Stimulated activated CD4-positive, alpha-beta T cell treated with anti-CD3 and anti-CD28 coated beads, Interleukin-2, amount 100 ng/mL, for 48 hours (primary cell): ENCODE measurements around the gene HDGFL2.

Source experiments
- DNase-seq, 2 donors: peaks; one replicate each; pipeline ENCODE4 v3.0.0-alpha.2; 2020

The HDGFL2 gene

DNA sequence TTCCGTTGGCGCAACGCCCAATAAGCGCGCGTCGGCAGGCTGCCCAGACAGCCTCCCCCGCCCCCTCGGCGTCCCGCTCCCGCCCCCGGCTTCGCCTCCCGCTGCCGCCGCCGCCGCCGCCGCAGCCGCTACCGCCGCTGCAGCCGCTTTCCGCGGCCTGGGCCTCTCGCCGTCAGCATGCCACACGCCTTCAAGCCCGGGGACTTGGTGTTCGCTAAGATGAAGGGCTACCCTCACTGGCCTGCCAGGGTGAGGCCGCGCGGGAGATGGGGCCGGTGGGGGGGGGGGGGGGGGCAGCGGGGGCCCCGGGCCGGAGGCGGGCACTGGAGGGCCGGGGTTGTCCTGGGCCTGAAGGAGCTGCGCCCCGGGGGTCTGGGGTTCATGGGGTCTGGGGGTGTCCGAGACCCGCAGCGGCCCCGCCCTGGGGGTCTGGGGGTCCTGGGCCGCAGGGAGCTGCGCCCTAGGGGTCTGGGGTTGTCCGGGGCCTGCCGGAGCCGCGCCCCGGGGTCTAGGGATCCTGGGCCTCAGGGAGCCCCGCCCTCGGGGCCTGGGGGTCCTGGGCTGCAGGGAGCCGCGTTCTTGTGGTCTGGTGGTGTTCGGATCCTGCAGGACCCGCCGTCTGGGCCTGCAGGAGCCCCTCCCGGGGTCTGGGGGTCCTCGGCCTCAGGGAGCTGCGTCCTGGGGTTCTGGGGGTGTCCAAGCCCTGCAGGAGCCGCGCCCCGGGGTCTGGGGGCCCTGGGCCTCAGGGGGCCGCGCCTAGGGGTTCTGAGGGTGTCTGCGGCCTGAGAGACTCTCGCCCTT lies at the start of gene HDGFL2:
TSS of gene HDGFL2 (plus strand) at position 124 of the 801 bp plus-strand sequence. CDS start at position 178, 54 bp downstream.
- DNase-seq = no peak

DNA sequence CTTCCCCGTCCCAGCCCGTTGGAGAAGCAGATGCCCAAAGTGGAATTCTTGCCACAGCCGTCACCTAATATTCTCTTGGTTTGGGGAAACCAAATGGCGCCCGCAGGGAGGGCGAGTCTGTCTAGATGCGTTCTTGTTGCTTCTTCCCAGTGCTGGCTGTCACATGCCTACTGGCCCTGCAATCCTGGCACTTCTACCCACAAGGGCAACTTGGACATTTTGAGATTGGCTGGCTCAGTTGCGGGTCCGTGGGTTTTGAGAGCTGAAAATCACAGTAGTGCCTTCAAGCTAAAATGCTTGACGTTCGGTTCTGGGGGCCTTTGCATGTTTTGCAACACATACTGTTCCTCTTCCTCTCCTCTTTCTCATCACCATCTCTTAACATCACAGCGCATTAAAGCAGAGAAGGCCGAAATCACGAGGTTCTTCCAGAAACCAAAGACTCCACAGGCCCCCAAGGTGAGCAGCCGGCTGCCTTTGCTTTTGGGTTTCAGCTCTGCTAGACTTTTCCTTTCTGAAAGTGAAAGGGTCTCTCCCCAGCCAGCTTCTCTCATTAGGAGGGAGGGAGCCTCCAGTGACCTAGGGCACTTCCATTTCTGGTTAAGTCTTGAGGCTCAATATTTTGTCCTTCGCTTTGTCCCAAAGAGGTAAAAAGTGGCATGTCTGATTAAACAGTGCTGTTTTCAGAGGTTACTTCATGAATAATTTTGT lies 48.5 kb upstream of the HDGFL2 start:
- DNase-seq = no peak

DNA sequence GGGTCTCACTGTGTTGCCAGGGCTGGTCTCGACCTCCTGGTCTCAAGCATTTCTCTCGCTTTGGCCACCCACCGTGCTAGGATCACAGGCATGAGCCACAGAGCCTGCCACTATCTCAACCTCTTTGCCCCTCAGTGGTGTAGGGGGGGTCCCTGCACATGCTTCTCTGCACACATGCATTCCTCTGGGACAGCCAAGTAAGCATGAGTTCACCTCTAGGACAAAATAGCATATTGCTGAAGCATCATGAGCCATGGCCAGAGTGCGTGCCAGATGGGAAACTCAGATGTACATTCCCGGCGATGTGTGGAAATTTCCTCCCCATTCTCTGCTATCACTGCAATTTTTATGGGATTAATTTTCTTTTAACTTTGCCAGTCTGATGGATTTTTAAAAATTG lies 46.6 kb upstream of the HDGFL2 start:
- DNase-seq = no peak

GRCh38 chr19:4428326-4428975 lies 43.6 kb upstream of the HDGFL2 start:
- DNase-seq = no peak

DNA sequence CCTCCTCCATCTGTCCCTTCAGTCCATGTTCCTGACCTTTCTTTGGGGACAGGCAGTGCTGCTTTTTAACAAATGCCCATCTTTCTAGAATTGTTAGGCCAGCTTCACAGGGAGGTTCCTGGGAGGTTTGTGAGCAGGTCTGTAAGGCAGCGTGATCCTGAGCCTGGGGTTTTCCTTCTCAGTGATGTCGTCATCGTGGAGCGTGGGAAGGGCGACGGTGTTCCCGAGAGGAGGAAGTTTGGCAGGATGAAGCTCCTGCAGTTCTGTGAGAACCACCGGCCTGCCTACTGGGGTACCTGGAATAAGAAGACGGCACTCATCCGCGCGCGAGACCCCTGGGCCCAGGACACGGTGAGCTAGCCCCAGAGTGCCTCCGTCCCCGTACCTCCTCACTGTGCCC lies 42.8 kb upstream of the HDGFL2 start:
- no peak for DNase-seq

DNA sequence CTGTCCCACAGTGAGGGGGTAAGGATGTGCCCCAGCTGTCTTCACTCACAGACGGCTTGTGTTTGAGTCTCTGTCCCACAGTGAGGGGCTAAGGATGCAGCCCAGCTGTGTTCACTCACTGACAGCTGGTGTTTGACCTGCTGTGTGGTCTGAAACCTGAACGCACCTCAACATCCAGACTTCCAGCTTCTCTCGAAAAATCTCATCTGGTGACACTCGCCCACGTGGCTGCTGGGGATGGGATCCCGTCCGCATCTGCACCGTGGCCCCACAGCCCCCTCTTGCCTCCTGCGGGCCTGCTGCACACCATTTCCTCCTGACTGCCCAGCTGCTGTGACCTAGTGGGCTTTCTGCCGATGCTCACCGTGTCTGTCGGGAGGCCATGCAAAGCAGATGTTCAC lies 42.3 kb upstream of the HDGFL2 start:
- no peak for DNase-seq

DNA sequence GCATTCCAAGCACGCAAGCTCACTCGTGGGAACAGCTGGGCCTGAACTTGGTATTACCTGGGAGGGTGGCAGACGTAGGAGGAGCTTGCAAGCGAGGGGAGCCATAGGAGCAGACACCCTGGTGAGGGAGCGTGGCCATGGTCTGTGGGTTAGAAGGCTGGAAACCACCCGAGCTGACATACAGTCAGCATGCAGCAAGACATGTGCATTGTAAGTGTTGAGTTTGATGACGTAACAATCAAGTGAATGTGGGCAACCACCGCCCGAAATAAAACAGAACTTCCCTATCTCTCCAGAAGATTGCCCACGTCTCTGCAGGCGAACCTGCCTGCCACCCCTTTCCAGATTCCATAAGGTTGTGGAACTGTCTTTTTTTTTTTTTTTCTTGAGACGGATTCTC lies 41.3 kb upstream of the HDGFL2 start:
- no peak for DNase-seq

DNA sequence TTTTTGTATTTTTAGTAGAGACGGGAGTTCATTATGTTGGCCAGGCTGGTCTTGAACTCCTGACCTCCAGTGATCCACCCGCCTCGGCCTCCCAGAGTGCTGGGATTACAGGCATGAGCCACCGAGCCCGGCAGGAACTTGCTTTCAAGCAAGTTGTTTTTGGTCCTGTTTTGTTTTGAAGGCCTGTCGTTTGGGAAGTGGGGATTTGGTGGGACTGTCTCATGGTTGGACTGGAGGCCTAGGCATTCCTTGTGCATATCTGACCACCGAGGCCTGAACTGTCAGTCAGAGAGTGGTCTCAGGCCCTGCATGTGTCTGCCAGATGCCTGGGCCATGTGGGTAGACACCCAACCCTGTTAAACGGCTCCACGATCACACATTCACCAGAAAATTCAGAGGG lies 40.8 kb upstream of the HDGFL2 start:
- DNase-seq = no peak

DNA sequence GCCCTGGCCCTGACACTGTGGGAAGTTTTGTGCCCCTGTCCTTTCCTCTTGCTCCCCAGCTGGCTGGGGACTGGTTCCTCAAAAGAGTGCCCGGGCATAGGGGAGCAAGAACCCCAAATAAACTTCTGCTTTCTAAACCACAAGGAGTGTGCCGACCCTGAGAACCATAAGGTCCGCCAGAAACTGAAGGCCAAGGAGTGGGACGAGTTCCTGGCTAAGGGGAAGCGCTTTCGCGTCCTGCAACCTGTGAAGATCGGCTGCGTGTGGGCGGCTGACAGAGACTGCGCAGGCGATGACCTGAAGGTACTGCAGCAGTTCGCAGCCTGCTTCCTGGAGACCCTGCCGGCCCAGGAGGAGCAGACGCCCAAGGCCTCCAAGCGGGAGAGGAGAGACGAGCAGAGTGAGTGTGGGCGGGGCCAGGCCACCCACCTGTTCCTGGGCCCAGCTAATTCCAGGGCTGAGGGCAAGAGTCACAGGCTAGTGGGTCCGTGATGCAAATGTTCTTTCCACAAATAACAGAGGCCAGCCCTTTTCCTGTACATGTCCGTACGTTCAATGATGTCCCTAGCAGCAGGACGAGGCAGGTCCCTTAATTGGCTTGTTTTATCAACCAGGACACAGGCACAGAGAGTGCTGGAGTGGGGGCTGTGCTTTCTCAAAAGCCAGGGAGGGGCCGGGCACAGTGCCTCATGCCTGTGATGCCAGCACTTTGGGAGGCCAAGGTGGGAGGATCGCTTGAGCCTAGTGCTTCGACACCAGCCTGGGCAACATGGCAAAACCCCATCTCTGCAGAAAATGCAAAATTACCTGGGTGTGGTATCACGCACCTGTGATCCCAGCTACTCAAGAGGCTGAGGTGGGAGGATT lies 40.1 kb upstream of the HDGFL2 start:
- no peak for DNase-seq

DNA sequence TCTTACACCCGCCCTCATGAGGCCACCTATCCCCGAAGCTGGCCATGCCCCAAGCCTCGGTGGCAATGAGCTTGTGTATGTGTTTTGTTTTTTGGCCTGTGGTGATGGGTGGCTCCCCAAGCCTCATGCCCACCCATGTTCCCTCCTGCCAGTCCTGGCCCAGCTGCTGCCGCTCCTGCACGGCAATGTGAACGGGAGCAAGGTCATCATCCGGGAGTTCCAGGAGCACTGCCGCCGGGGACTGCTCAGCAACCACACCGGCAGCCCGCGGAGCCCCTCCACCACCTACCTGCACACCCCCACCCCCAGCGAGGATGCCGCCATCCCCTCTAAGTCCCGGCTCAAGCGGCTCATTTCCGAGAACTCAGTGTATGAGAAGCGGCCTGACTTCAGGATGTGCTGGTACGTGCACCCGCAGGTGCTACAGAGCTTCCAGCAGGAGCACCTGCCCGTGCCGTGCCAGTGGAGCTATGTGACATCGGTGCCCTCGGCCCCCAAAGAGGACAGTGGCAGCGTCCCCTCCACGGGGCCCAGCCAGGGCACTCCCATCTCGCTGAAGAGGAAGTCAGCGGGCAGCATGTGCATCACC lies 39.1 kb upstream of the HDGFL2 start:
- no peak for DNase-seq

GRCh38 chr19:4434391-4434790 lies 37.7 kb upstream of the HDGFL2 start:
- no peak for DNase-seq

DNA sequence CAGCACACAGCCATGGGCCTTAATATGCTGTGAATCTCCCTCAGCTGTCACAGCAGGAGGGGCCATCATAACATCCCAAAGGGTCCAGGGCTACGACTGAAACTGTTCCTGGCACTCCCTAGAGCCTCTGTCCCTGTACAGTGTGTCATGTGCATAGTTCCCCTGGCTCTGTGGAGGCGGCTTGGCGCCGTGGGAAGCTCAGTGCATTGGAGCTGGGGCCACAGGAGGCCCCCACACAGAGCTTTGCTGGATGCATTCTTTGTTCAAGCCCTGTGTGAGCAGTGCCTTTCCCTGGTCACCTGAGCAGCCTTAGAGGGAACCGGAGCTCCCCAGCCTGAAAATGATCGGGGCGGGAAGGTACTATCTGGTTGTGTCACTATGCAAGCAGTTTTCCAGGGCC lies 35.9 kb upstream of the HDGFL2 start:
- DNase-seq = no peak

DNA sequence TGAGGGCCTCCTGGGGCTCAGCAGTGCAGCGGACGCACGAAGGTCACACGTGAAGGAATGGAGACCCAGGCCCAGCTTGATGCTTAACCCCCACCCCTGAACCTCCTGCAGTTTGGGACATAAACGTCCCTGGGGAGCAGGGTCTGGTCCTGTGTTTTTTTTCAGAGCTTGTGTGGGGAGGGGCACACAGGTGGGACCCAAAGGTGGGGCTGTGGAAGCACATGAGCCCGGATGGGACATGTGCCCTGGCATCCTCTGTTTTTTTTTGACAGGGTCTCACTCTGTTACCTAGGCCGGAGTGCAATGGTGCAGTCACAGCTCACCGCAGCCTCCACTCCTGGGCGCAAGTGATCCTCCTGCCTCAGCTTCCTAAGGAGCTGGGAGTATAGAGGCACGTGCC lies 35.0 kb upstream of the HDGFL2 start:
- DNase-seq = no peak

GRCh38 chr19:4439243-4439642 lies 32.9 kb upstream of the HDGFL2 start:
- DNase-seq = no peak

GRCh38 chr19:4441994-4442818 lies 29.9 kb upstream of the HDGFL2 start:
- no peak for DNase-seq

- no peak for DNase-seq
Observed at GRCh38 chr19:4442819-4443146, 29.3 kb upstream of the HDGFL2 start.

DNA sequence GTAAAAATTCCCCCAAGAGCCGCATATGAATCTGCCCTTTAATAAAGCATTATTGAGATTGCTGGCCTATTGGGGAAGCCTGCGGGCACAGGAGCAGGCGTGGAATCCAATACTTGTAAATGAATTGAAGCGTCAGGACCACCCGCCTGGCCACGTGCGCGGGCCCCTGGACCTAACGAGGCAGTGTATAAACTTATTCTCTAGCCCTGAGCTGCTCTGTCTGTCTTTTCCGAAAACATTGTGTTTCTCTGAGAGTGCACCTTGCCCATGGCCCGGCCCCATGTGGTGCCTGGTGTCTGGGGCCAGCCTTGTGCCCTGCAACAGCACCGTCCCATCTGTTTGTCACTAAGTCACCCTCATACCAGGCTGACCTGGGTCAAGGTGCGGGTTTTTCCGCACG lies 28.9 kb upstream of the HDGFL2 start:
- no peak for DNase-seq

GRCh38 chr19:4443966-4444764 lies 27.9 kb upstream of the HDGFL2 start:
- no peak for DNase-seq

DNA sequence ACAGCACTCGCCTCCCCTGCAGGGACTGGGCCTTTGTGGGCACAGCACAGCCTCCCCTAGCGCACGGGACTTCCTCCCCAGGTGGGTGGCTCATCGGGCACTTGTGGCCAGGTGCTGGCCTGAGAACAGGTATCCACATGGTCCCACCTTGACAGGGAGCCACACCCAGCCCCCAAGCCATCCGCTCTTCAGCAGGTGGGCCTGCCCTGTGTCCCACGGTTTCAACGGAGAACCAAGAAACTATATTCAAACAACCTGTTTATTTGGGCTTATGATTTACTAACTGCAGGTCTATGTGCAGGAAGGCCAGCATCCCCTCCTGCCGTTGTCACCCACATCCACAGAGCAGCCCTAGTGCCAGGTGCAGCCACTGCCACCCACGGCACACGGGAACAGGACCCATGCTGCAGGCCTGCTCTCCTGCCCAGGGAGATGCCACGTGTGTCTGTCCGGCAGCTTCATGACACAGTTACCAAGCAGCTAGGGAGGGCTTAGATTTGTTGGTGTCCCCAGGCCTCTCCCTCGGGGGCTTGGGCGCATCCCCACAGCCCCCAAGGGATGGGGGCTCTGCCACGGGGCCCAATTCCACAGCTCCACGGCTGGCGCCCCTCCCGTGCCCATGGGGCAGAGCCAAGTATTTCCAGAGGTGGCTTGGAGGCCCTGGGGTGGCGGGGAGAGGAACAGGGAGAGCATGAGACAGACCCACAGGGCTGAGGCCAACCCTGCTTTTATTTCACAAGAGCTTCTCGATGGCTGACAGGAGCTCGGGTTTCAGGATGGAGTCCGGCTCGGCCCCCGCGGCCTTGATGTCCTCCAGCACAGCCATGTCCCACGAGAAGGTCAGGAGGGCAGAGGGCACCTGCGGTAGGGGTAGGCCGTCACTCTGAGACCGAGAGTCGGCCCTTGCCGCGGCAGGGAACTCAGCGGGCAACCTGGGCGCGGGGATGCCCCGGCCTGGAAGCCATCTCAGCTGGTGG lies 27.0 kb upstream of the HDGFL2 start:
- DNase-seq = no peak
